OCI-LY3 (cell line): ENCODE data around the gene ADIPOR2.

Experiments
- EZH2phosphoT487 ChIP-seq: fragments of 200-600 bp; shearing (Covaris generic); IDR thresholded peaks from 2 replicates; pipeline ENCODE4 v1.6.1; 2018; ENCODE audit warnings: antibody characterized with exemption, mixed run types, low read depth
- TF ChIP-seq, protein P1 (sequence below): fragments of 200-600, 300-600 bp; sonication (generic); IDR thresholded peaks from 2 replicates; pipeline ENCODE4 v1.5.1; 2014; ENCODE audit warnings: antibody characterized with exemption, low read length, low read depth

DNA sequence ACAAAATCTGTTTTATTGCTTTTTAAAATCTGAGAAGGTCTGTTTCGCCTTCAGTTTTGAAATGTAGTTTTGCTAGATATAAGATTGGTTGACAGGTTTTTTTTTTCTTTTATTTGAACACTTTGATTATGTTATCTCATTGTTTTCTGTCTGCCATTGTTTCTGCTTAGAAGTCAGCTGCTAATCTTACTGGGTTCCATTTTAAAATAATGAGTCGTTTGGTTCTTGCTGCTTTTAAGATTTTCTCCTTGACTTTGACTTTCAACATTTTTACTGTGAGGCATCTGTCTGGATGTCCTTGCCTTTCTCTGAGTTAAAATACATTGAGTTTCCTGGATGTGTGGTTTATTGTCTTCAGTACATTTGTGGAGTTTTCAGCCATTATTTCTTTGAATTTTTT, 56.7 kb downstream of the ADIPOR2 start:
- TF ChIP-seq, protein P1, sequence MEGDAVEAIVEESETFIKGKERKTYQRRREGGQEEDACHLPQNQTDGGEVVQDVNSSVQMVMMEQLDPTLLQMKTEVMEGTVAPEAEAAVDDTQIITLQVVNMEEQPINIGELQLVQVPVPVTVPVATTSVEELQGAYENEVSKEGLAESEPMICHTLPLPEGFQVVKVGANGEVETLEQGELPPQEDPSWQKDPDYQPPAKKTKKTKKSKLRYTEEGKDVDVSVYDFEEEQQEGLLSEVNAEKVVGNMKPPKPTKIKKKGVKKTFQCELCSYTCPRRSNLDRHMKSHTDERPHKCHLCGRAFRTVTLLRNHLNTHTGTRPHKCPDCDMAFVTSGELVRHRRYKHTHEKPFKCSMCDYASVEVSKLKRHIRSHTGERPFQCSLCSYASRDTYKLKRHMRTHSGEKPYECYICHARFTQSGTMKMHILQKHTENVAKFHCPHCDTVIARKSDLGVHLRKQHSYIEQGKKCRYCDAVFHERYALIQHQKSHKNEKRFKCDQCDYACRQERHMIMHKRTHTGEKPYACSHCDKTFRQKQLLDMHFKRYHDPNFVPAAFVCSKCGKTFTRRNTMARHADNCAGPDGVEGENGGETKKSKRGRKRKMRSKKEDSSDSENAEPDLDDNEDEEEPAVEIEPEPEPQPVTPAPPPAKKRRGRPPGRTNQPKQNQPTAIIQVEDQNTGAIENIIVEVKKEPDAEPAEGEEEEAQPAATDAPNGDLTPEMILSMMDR: no peak
- no peak for TF ChIP-seq EZH2phosphoT487
